Upper lobe of left lung (tissue), 6 donors: Measurements from ENCODE around the gene AGO3. TPM values are rescaled to one million over a fixed set of nuclear protein-coding genes. Genes with fewer than 3 reads are reported as not detected.

ENCODE experiments used
- ATAC-seq, 2 donors: fragments of 200-7000 bp; cut with Tn5 transposase; one replicate each; pipeline ENCODE4 v1.9.1; 2022; ENCODE audit warnings: mild to moderate bottlenecking in 2 of 2, moderate library complexity in 2 of 2; ENCODE audit not compliant: low FRiP score in 2 of 2
- DNase-seq, 2 donors: peaks; one replicate each; pipeline ENCODE4 v3.0.0-alpha.2; 2019 to 2020
- H3K27ac ChIP-seq, 4 donors: fragments of 200-600 bp; sonication (generic); one replicate each; pipeline ENCODE4 v1.5.1; 2016 to 2019
- H3K27me3 ChIP-seq, 4 donors: fragments of 200-600 bp; sonication (generic); one replicate each; pipeline ENCODE4 v1.5.1; 2017 to 2019
- H3K36me3 ChIP-seq, 4 donors: fragments of 200-600 bp; sonication (generic); one replicate each; pipeline ENCODE4 v1.5.1; 2016 to 2019
- H3K4me1 ChIP-seq, 4 donors: fragments of 200-600 bp; sonication (generic); one replicate each; pipeline ENCODE4 v1.5.1; 2018 to 2019
- H3K4me3 ChIP-seq, 4 donors: fragments of 200-600 bp; sonication (generic); one replicate each; pipeline ENCODE4 v1.5.1; 2017 to 2019; ENCODE audit warnings: mild to moderate bottlenecking in 2 of 4, moderate library complexity in 1 of 4
- H3K9me3 ChIP-seq, 4 donors: fragments of 200-600 bp; sonication (generic); one replicate each; pipeline ENCODE4 v1.5.1; 2018 to 2019
- CTCF ChIP-seq, 6 experiments: fragments of 450-650 bp in 4 of 6; fragments of 200-600 bp in 2 of 6; sonication (generic) in 2 of 6; IDR thresholded peaks; one replicate each; pipeline ENCODE4 v1.5.1; 2016 to 2019; ENCODE audit warnings: antibody characterized with exemption in 6 of 6
- EP300 ChIP-seq, 4 donors: sonication (generic); formaldehyde crosslinking; IDR thresholded peaks; one replicate each; pipeline ENCODE4 v1.5.1; 2017; ENCODE audit warnings: antibody characterized with exemption in 4 of 4, control low read depth in 2 of 4
- POLR2A ChIP-seq, 4 donors: fragments of 450-650 bp; IDR thresholded peaks; one replicate each; pipeline ENCODE4 v1.5.1; 2016 to 2017; ENCODE audit warnings: antibody characterized with exemption in 4 of 4, mild to moderate bottlenecking in 2 of 4
- POLR2AphosphoS5 ChIP-seq, 2 donors: sonication (generic); formaldehyde crosslinking; IDR thresholded peaks; one replicate each; pipeline ENCODE4 v1.5.1; 2017; ENCODE audit warnings: antibody characterized with exemption in 2 of 2
- WGBS, 2 donors: methylation state at CpG; one replicate each; pipeline ENCODE4 v1.1.5; 2017 to 2018; 5-methylcytosine and 5-hydroxymethylcytosine counted together
- total RNA-seq, 6 donors: library from RNA; depleted of rRNA in 4 of 6; stranded (reverse); fragments of >200 nt in 4 of 6; gene quantifications; one replicate each; pipeline versions ENCODE4 v1.1.0 to v1.2.1, GENCODE V29; 2016 to 2021
- donor health status: DM: no; HTN: no; CAD: no; lungs with moderate emphysema.
- donor health status: DM: no; HTN: yes; CAD: no; lungs with severe emphysema.

AGO3 gene
- total RNA-seq, 6 donors from 2014 or later, result 13.8 to 32.5 (median 29.6) TPM

GRCh38 chr1:36083219-36083618 lies 152.3 kb downstream of the AGO3 start:
- no peak for ATAC-seq
- no peak overlapping the region for H3K27ac ChIP-seq
- H3K4me1 ChIP-seq, result peaks cover 11 to 17% (median 14%) of the 10 kb centered on the region in 4 donors
- TF ChIP-seq POLR2A (IDR thresholded peaks at IDR 0.05) (no peak), CTCF (IDR thresholded peaks at IDR 0.05) (no peak), POLR2AphosphoS5 (IDR thresholded peaks at IDR 0.05) (no peak), EP300 (IDR thresholded peaks at IDR 0.05) (no peak)
- no peak overlapping the region for H3K4me3 ChIP-seq
- 89 to 93% methylated on average over 13 of the region's 13 CpGs for WGBS, 2 donors
- no peak for DNase-seq
- H3K27me3 ChIP-seq, result peaks cover 0 to 6% (median 2%) of the 10 kb centered on the region in 4 donors
- no peaks in the 10 kb centered on the region for H3K9me3 ChIP-seq
- H3K36me3 ChIP-seq, result no peaks in the 10 kb centered on the region

GRCh38 chr1:36083635-36084496 lies 153.0 kb downstream of the AGO3 start, which contains the start of gene TEKT2:
Gene TEKT2, plus strand, starts transcription at chr1:36084094. Its CDS starts 828 bp downstream, at chr1:36084922.
- WGBS, 2 donors, result 18% methylated on average over 50 to 53 of the region's 59 CpGs
- peak within 1 kb of the TSS in 1 of 4 donors; percentile 31 for H3K27ac ChIP-seq

GRCh38 chr1:36084497-36085115 lies 153.7 kb downstream of the AGO3 start:
- Histone ChIP-seq H3K27me3 (peaks cover 0 to 6% (median 2%) of the 10 kb centered on the region in 4 donors), H3K4me3 (peak overlapping the region in 3 of 4 donors; percentile 42 to 57 (median 54)), H3K36me3 (no peaks in the 10 kb centered on the region), H3K9me3 (no peaks in the 10 kb centered on the region), H3K27ac (no peak overlapping the region), H3K4me1 (peaks cover 17 to 25% (median 21%) of the 10 kb centered on the region in 4 donors)
- TF ChIP-seq POLR2AphosphoS5 (IDR thresholded peaks at IDR 0.05) (no peak), POLR2A (IDR thresholded peaks at IDR 0.05) (no peak), CTCF (IDR thresholded peaks at IDR 0.05) (peak in 1 of 6 experiments; percentile 5), EP300 (IDR thresholded peaks at IDR 0.05) (no peak)
- ATAC-seq (no peak), DNase-seq (peak in 1 of 2 donors; percentile 60)
- 51 to 54% methylated on average over 19 of the region's 19 CpGs for WGBS, 2 donors

More at GRCh38 chr1:36083635-36084496, 153.0 kb downstream of the AGO3 start, which contains the start of gene TEKT2:
- DNase-seq (peak in 1 of 2 donors; percentile 90), ATAC-seq (peak in 1 of 2 donors; percentile 1)
- Histone ChIP-seq H3K4me1 (peaks cover 14 to 20% (median 17%) of the 10 kb centered on the region in 4 donors), H3K9me3 (no peaks in the 10 kb centered on the region), H3K4me3 (peak within 1 kb of the TSS; percentile 15 to 57 (median 48)), H3K36me3 (no peaks in the 10 kb centered on the region), H3K27me3 (peaks cover 0 to 6% (median 2%) of the 10 kb centered on the region in 4 donors)
- TF ChIP-seq EP300 (IDR thresholded peaks at IDR 0.05) (no peak), POLR2AphosphoS5 (IDR thresholded peaks at IDR 0.05) (no peak)

- no peak for ATAC-seq
- TF ChIP-seq EP300 (IDR thresholded peaks at IDR 0.05) (no peak), CTCF (IDR thresholded peaks at IDR 0.05) (no peak), POLR2A (IDR thresholded peaks at IDR 0.05) (no peak), POLR2AphosphoS5 (IDR thresholded peaks at IDR 0.05) (no peak)
- Histone ChIP-seq H3K36me3 (peaks cover 0 to under 1% (median 0%) of the 10 kb centered on the region in 4 donors), H3K27ac (no peak overlapping the region), H3K27me3 (peaks cover 0 to 6% (median 2%) of the 10 kb centered on the region in 4 donors), H3K4me3 (no peak overlapping the region), H3K4me1 (peaks cover 23 to 31% (median 26%) of the 10 kb centered on the region in 4 donors), H3K9me3 (no peaks in the 10 kb centered on the region)
- DNase-seq, result no peak
- WGBS, 2 donors, result 87 to 97% methylated on average over 9 of the region's 9 CpGs
Observed at GRCh38 chr1:36085126-36085525, 154.2 kb downstream of the AGO3 start.
